C4-2B (cell line): ENCODE results near the gene STX18.

Source experiments
- CTCF ChIP-seq: fragments of 450-650 bp; conservative IDR thresholded peaks from 2 replicates; pipeline ENCODE4 v1.5.1; 2017; ENCODE audit warnings: mild to moderate bottlenecking
- ZFX ChIP-seq: fragments of 450-650 bp; IDR thresholded peaks from 2 replicates; pipeline ENCODE4 v1.6.1; 2017

- TF ChIP-seq CTCF (0 out of 2 replicates have a peak, but pooled peaks have one; percentile 1), ZFX (no peak)
Observed at GRCh38 chr4:4533461-4534169, 8.2 kb downstream of the STX18 start.
